Measurements from ENCODE around the gene THAP7. TPM values are rescaled to one million over a fixed set of nuclear protein-coding genes. Genes with fewer than 3 reads are reported as not detected.

The THAP7 gene
- total and polyA plus RNA-seq, 2 of the 13 experiments (the other 11 are each of a cell fraction or from before 2014, with no cell fraction given) = 13.0 to 25.5 TPM

DNA sequence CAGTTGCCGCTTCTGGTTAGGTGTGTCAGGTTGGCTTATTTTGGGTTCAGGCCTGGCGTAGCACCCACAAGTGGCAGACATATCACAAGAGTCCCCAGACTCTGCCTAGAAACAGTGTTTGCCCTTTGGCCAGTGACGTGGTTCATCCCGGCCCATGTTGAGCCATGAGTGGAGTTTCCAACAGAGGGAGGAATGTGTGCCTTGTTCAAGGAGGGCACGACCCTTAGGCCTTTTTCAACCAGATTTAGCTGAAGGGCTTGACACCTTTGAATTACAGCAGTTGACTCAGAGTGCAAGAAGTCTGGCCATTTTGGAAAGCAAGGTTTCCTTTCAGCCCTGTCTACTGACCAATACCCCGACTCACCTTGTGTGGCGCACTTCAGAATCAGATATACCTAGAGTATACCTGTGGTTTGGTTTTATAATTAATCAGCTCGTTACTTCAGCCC is 50.0 kb downstream of the THAP7 start (continued):
- TF ChIP-seq, protein P1, sequence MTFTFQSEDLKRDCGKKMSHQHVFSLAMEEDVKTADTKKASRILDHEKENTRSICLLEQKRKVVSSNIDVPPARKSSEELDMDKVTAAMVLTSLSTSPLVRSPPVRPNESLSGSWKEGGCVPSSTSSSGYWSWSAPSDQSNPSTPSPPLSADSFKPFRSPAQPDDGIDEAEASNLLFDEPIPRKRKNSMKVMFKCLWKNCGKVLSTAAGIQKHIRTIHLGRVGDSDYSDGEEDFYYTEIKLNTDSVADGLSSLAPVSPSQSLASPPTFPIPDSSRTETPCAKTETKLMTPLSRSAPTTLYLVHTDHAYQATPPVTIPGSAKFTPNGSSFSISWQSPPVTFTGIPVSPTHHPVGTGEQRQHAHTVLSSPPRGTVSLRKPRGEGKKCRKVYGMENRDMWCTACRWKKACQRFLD (CRISPR knock-in tag; IDR thresholded peaks at IDR 0.05; ENCODE audit: borderline replicate concordance) = no peak
- no peak for TF ChIP-seq ZFP62 (CRISPR knock-in tag; IDR thresholded peaks at IDR 0.05)
- TF ChIP-seq, protein P2, sequence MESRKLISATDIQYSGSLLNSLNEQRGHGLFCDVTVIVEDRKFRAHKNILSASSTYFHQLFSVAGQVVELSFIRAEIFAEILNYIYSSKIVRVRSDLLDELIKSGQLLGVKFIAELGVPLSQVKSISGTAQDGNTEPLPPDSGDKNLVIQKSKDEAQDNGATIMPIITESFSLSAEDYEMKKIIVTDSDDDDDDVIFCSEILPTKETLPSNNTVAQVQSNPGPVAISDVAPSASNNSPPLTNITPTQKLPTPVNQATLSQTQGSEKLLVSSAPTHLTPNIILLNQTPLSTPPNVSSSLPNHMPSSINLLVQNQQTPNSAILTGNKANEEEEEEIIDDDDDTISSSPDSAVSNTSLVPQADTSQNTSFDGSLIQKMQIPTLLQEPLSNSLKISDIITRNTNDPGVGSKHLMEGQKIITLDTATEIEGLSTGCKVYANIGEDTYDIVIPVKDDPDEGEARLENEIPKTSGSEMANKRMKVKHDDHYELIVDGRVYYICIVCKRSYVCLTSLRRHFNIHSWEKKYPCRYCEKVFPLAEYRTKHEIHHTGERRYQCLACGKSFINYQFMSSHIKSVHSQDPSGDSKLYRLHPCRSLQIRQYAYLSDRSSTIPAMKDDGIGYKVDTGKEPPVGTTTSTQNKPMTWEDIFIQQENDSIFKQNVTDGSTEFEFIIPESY (CRISPR knock-in tag; IDR thresholded peaks at IDR 0.05) = no peak
- TF ChIP-seq, protein P3, sequence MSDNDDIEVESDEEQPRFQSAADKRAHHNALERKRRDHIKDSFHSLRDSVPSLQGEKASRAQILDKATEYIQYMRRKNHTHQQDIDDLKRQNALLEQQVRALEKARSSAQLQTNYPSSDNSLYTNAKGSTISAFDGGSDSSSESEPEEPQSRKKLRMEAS (IDR thresholded peaks at IDR 0.05) = 0 out of 2 replicates have a peak, but pooled peaks have one; percentile 41
- TF ChIP-seq ZNF629 (CRISPR knock-in tag; conservative IDR thresholded peaks at IDR 0.05) = 0 out of 2 replicates have a peak, but pooled peaks have one; percentile 22
- TF ChIP-seq, protein P4, sequence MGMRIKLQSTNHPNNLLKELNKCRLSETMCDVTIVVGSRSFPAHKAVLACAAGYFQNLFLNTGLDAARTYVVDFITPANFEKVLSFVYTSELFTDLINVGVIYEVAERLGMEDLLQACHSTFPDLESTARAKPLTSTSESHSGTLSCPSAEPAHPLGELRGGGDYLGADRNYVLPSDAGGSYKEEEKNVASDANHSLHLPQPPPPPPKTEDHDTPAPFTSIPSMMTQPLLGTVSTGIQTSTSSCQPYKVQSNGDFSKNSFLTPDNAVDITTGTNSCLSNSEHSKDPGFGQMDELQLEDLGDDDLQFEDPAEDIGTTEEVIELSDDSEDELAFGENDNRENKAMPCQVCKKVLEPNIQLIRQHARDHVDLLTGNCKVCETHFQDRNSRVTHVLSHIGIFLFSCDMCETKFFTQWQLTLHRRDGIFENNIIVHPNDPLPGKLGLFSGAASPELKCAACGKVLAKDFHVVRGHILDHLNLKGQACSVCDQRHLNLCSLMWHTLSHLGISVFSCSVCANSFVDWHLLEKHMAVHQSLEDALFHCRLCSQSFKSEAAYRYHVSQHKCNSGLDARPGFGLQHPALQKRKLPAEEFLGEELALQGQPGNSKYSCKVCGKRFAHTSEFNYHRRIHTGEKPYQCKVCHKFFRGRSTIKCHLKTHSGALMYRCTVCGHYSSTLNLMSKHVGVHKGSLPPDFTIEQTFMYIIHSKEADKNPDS (CRISPR knock-in tag; IDR thresholded peaks at IDR 0.05) = no peak
- 0 out of 2 replicates have a peak, but pooled peaks have one; percentile 20 for TF ChIP-seq GFI1 (CRISPR knock-in tag; IDR thresholded peaks at IDR 0.05; ENCODE audit: borderline replicate concordance)
- TF ChIP-seq, protein P5, sequence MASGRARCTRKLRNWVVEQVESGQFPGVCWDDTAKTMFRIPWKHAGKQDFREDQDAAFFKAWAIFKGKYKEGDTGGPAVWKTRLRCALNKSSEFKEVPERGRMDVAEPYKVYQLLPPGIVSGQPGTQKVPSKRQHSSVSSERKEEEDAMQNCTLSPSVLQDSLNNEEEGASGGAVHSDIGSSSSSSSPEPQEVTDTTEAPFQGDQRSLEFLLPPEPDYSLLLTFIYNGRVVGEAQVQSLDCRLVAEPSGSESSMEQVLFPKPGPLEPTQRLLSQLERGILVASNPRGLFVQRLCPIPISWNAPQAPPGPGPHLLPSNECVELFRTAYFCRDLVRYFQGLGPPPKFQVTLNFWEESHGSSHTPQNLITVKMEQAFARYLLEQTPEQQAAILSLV (CRISPR knock-in tag; IDR thresholded peaks at IDR 0.05; ENCODE audit: borderline replicate concordance) = no peak
- TF ChIP-seq, protein P6, sequence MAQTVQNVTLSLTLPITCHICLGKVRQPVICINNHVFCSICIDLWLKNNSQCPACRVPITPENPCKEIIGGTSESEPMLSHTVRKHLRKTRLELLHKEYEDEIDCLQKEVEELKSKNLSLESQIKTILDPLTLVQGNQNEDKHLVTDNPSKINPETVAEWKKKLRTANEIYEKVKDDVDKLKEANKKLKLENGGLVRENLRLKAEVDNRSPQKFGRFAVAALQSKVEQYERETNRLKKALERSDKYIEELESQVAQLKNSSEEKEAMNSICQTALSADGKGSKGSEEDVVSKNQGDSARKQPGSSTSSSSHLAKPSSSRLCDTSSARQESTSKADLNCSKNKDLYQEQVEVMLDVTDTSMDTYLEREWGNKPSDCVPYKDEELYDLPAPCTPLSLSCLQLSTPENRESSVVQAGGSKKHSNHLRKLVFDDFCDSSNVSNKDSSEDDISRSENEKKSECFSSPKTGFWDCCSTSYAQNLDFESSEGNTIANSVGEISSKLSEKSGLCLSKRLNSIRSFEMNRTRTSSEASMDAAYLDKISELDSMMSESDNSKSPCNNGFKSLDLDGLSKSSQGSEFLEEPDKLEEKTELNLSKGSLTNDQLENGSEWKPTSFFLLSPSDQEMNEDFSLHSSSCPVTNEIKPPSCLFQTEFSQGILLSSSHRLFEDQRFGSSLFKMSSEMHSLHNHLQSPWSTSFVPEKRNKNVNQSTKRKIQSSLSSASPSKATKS (CRISPR knock-in tag; IDR thresholded peaks at IDR 0.05) = no peak
- no peak for TF ChIP-seq ZNF251 (CRISPR knock-in tag; IDR thresholded peaks at IDR 0.05)
- TF ChIP-seq ATM (IDR thresholded peaks at IDR 0.05; ENCODE audit: borderline replicate concordance) = no peak
- TF ChIP-seq ZNF382 (CRISPR knock-in tag; IDR thresholded peaks at IDR 0.05; ENCODE audit: borderline replicate concordance) = no peak
- TF ChIP-seq SIN3B (IDR thresholded peaks at IDR 0.05; ENCODE audit: low read length) = no peak
